Measurements from ENCODE around the gene GPBAR1. TPM values are rescaled to one million over a fixed set of nuclear protein-coding genes. Genes with fewer than 3 reads are reported as not detected.

The GPBAR1 gene
- total RNA-seq, 1 donor from 2014 or later, result 1.0 TPM

- peaks cover 38 to 48% (median 39%) of the 10 kb centered on the region in 3 donors for H3K36me3 ChIP-seq (ENCODE audit: control insufficient read depth in 3 of 3, insufficient read depth in 3 of 3, low read length in 3 of 3)
- H3K9me3 ChIP-seq (ENCODE audit: control insufficient read depth in 3 of 3, low read length in 3 of 3), result no peaks in the 10 kb centered on the region
- H3K4me1 ChIP-seq (ENCODE audit: control insufficient read depth in 3 of 3, insufficient read depth in 3 of 3, low read length in 3 of 3), result peaks cover 13 to 45% (median 22%) of the 10 kb centered on the region in 3 donors
- H3K9ac ChIP-seq (ENCODE audit: low read depth in 1 of 3, low read length in 3 of 3), result no peak overlapping the region
- no peak overlapping the region for H3K27ac ChIP-seq (ENCODE audit: low read depth, low read length)
- H3K4me3 ChIP-seq (ENCODE audit: low read length in 3 of 3), result no peak overlapping the region
- no peaks in the 10 kb centered on the region for H3K27me3 ChIP-seq (ENCODE audit: control insufficient read depth in 3 of 3, insufficient read depth in 3 of 3, low read length in 3 of 3)
Measured at GRCh38 chr2:218265626-218266025, 4.8 kb downstream of the GPBAR1 start.

GRCh38 chr2:218266316-218266979 is 5.6 kb downstream of the GPBAR1 start:
- H3K9me3 ChIP-seq (ENCODE audit: control insufficient read depth in 3 of 3, low read length in 3 of 3), result no peaks in the 10 kb centered on the region
- H3K4me1 ChIP-seq (ENCODE audit: control insufficient read depth in 3 of 3, insufficient read depth in 3 of 3, low read length in 3 of 3), result peaks cover 20 to 47% (median 26%) of the 10 kb centered on the region in 3 donors
- H3K36me3 ChIP-seq (ENCODE audit: control insufficient read depth in 3 of 3, insufficient read depth in 3 of 3, low read length in 3 of 3), result peaks cover 38 to 48% (median 39%) of the 10 kb centered on the region in 3 donors
- H3K27ac ChIP-seq (ENCODE audit: low read depth, low read length), result no peak overlapping the region
- H3K9ac ChIP-seq (ENCODE audit: low read depth in 1 of 3, low read length in 3 of 3), result no peak overlapping the region
- H3K4me3 ChIP-seq (ENCODE audit: low read length in 3 of 3), result no peak overlapping the region
- H3K27me3 ChIP-seq (ENCODE audit: control insufficient read depth in 3 of 3, insufficient read depth in 3 of 3, low read length in 3 of 3), result no peaks in the 10 kb centered on the region

- Histone ChIP-seq H3K9ac (ENCODE audit: low read depth in 1 of 3, low read length in 3 of 3) (no peak overlapping the region), H3K4me1 (ENCODE audit: control insufficient read depth in 3 of 3, insufficient read depth in 3 of 3, low read length in 3 of 3) (peaks cover 25 to 48% (median 28%) of the 10 kb centered on the region in 3 donors), H3K9me3 (ENCODE audit: control insufficient read depth in 3 of 3, low read length in 3 of 3) (no peaks in the 10 kb centered on the region), H3K27me3 (ENCODE audit: control insufficient read depth in 3 of 3, insufficient read depth in 3 of 3, low read length in 3 of 3) (no peaks in the 10 kb centered on the region), H3K27ac (ENCODE audit: low read depth, low read length) (no peak overlapping the region), H3K36me3 (ENCODE audit: control insufficient read depth in 3 of 3, insufficient read depth in 3 of 3, low read length in 3 of 3) (peaks cover 38 to 48% (median 39%) of the 10 kb centered on the region in 3 donors), H3K4me3 (ENCODE audit: low read length in 3 of 3) (no peak overlapping the region)
Measured at GRCh38 chr2:218267259-218267658, 6.4 kb downstream of the GPBAR1 start.

GRCh38 chr2:218269900-218270720 is 9.3 kb downstream of the GPBAR1 start, which contains the start of the genes AAMP and PNKD:
Gene AAMP, minus strand, starts transcription at chr2:218270137. Its CDS starts 51 bp downstream, at chr2:218270086.
Gene PNKD, plus strand, starts transcription at chr2:218270519. Its CDS starts 17 bp downstream, at chr2:218270536.
- Histone ChIP-seq H3K4me1 (ENCODE audit: control insufficient read depth in 3 of 3, insufficient read depth in 3 of 3, low read length in 3 of 3) (peaks cover 40 to 50% (median 43%) of the 10 kb centered on the region in 3 donors), H3K27ac (ENCODE audit: low read depth, low read length) (peak within 1 kb of the TSS; percentile 88), H3K9me3 (ENCODE audit: control insufficient read depth in 3 of 3, low read length in 3 of 3) (no peaks in the 10 kb centered on the region), H3K27me3 (ENCODE audit: control insufficient read depth in 3 of 3, insufficient read depth in 3 of 3, low read length in 3 of 3) (no peaks in the 10 kb centered on the region), H3K4me3 (ENCODE audit: low read length in 3 of 3) (peak within 1 kb of the TSS; percentile 95 to 97 (median 97)), H3K9ac (ENCODE audit: low read depth in 1 of 3, low read length in 3 of 3) (peak within 1 kb of the TSS; percentile 94 to 96 (median 95)), H3K36me3 (ENCODE audit: control insufficient read depth in 3 of 3, insufficient read depth in 3 of 3, low read length in 3 of 3) (peaks cover 35 to 42% (median 40%) of the 10 kb centered on the region in 3 donors)

GRCh38 chr2:218270721-218271486 is 10.1 kb downstream of the GPBAR1 start:
- Histone ChIP-seq H3K9me3 (ENCODE audit: control insufficient read depth in 3 of 3, low read length in 3 of 3) (no peaks in the 10 kb centered on the region), H3K4me3 (ENCODE audit: low read length in 3 of 3) (peak overlapping the region; percentile 93 to 96 (median 95)), H3K27me3 (ENCODE audit: control insufficient read depth in 3 of 3, insufficient read depth in 3 of 3, low read length in 3 of 3) (no peaks in the 10 kb centered on the region), H3K9ac (ENCODE audit: low read depth in 1 of 3, low read length in 3 of 3) (peak overlapping the region; percentile 79 to 94 (median 94)), H3K27ac (ENCODE audit: low read depth, low read length) (peak overlapping the region; percentile 23), H3K36me3 (ENCODE audit: control insufficient read depth in 3 of 3, insufficient read depth in 3 of 3, low read length in 3 of 3) (peaks cover 35 to 43% (median 40%) of the 10 kb centered on the region in 3 donors), H3K4me1 (ENCODE audit: control insufficient read depth in 3 of 3, insufficient read depth in 3 of 3, low read length in 3 of 3) (peaks cover 43 to 54% (median 46%) of the 10 kb centered on the region in 3 donors)

- peaks cover 43 to 54% (median 48%) of the 10 kb centered on the region in 3 donors for H3K4me1 ChIP-seq (ENCODE audit: control insufficient read depth in 3 of 3, insufficient read depth in 3 of 3, low read length in 3 of 3)
- H3K9me3 ChIP-seq (ENCODE audit: control insufficient read depth in 3 of 3, low read length in 3 of 3), result no peaks in the 10 kb centered on the region
- no peaks in the 10 kb centered on the region for H3K27me3 ChIP-seq (ENCODE audit: control insufficient read depth in 3 of 3, insufficient read depth in 3 of 3, low read length in 3 of 3)
- H3K9ac ChIP-seq (ENCODE audit: low read depth in 1 of 3, low read length in 3 of 3), result peak overlapping the region; percentile 79 to 94 (median 94)
- peak overlapping the region; percentile 23 for H3K27ac ChIP-seq (ENCODE audit: low read depth, low read length)
- H3K36me3 ChIP-seq (ENCODE audit: control insufficient read depth in 3 of 3, insufficient read depth in 3 of 3, low read length in 3 of 3), result peaks cover 35 to 43% (median 40%) of the 10 kb centered on the region in 3 donors
- H3K4me3 ChIP-seq (ENCODE audit: low read length in 3 of 3), result peak overlapping the region; percentile 93 to 96 (median 95)
Measured at GRCh38 chr2:218271487-218271797, 10.6 kb downstream of the GPBAR1 start.

GRCh38 chr2:218271865-218272530 is 11.2 kb downstream of the GPBAR1 start:
- Histone ChIP-seq H3K27me3 (ENCODE audit: control insufficient read depth in 3 of 3, insufficient read depth in 3 of 3, low read length in 3 of 3) (no peaks in the 10 kb centered on the region), H3K9ac (ENCODE audit: low read depth in 1 of 3, low read length in 3 of 3) (peak overlapping the region; percentile 70 to 94 (median 79)), H3K4me1 (ENCODE audit: control insufficient read depth in 3 of 3, insufficient read depth in 3 of 3, low read length in 3 of 3) (peaks cover 43 to 54% (median 50%) of the 10 kb centered on the region in 3 donors), H3K36me3 (ENCODE audit: control insufficient read depth in 3 of 3, insufficient read depth in 3 of 3, low read length in 3 of 3) (peaks cover 35 to 43% (median 40%) of the 10 kb centered on the region in 3 donors), H3K4me3 (ENCODE audit: low read length in 3 of 3) (peak overlapping the region; percentile 1 to 96 (median 93)), H3K9me3 (ENCODE audit: control insufficient read depth in 3 of 3, low read length in 3 of 3) (no peaks in the 10 kb centered on the region), H3K27ac (ENCODE audit: low read depth, low read length) (peak overlapping the region; percentile 67)

GRCh38 chr2:218272531-218273212 is 11.9 kb downstream of the GPBAR1 start:
- peak overlapping the region; percentile 29 to 96 (median 93) for H3K4me3 ChIP-seq (ENCODE audit: low read length in 3 of 3)
- peak overlapping the region; percentile 67 for H3K27ac ChIP-seq (ENCODE audit: low read depth, low read length)
- H3K9ac ChIP-seq (ENCODE audit: low read depth in 1 of 3, low read length in 3 of 3), result peak overlapping the region; percentile 12 to 70 (median 45)
- no peaks in the 10 kb centered on the region for H3K27me3 ChIP-seq (ENCODE audit: control insufficient read depth in 3 of 3, insufficient read depth in 3 of 3, low read length in 3 of 3)
- peaks cover 43 to 52% (median 51%) of the 10 kb centered on the region in 3 donors for H3K4me1 ChIP-seq (ENCODE audit: control insufficient read depth in 3 of 3, insufficient read depth in 3 of 3, low read length in 3 of 3)
- H3K36me3 ChIP-seq (ENCODE audit: control insufficient read depth in 3 of 3, insufficient read depth in 3 of 3, low read length in 3 of 3), result peaks cover 34 to 43% (median 41%) of the 10 kb centered on the region in 3 donors
- H3K9me3 ChIP-seq (ENCODE audit: control insufficient read depth in 3 of 3, low read length in 3 of 3), result no peaks in the 10 kb centered on the region

Measured in skeletal muscle tissue (tissue), 4 donors.